Globus pallidus (tissue), 1 donor: ENCODE data around the gene ILDR2.
A peak's percentile ranks its signal among the peaks of the same experiment; 100 is the strongest.

Experiments
- DNase-seq: peaks from one replicate; pipeline ENCODE4 v3.0.0-alpha.2; 2015; ENCODE audit warnings: low spot score

The ILDR2 gene, protein sequence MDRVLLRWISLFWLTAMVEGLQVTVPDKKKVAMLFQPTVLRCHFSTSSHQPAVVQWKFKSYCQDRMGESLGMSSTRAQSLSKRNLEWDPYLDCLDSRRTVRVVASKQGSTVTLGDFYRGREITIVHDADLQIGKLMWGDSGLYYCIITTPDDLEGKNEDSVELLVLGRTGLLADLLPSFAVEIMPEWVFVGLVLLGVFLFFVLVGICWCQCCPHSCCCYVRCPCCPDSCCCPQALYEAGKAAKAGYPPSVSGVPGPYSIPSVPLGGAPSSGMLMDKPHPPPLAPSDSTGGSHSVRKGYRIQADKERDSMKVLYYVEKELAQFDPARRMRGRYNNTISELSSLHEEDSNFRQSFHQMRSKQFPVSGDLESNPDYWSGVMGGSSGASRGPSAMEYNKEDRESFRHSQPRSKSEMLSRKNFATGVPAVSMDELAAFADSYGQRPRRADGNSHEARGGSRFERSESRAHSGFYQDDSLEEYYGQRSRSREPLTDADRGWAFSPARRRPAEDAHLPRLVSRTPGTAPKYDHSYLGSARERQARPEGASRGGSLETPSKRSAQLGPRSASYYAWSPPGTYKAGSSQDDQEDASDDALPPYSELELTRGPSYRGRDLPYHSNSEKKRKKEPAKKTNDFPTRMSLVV

DNA sequence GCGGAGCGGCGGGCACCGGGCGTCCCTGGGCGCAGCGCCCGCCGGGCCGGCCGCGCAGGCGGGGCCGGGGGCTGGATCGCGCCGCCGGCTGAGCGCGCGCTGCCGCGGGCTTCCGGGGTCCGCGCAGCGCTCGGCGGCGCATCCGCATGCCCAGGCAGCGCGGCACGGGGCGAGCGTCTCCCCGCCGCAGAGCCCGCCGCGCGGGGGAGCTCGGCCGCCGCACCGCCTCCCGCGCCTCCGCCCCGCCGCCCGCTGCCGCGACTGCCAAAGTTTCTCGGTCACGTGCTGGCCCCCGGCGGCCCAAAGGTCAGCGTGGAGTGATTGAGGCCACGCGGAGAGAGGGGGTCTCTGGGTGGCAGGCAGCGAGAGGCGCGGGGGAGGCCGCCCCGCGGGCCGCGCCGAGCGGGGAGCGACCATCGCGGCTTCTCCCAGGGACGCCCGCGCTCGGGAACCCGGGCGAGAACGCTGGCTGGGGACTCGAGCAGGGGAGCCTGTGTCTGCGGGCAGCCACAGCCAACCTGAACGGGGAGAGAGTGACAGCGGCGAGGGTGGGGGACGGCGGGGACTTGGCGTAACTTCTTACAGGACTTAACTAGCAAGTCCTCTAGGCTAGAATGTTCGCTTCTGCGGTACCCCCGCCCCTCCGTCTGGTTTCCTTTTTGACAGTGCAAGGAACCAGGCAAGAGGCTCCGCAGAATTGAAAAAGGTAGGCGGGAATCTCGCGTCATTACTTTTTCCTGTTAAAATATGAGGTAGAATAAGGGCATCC is at the start of gene ILDR2:
TSS of gene ILDR2 (minus strand) at position 180 of the 769 bp plus-strand sequence. CDS start 272 bp downstream, outside the sequence.
- peak; percentile 64 for DNase-seq

DNA sequence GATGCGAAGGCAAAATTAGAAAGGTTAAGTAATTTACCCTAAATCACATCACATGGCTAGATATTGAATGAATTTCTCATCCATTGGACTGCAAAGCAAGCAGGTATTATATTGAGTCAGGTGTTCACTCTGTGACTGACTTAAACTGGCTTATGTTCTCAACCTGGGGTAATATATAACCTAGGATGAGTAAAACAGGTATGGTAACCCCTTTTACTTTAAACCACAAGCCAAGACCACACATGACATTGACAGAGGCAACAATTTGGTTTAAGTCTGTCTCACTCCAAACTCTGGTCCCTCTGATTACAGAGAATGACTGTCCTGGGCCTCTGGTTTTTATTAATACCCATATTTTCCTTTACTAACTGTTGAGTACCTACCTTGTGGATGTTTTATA is 47.0 kb upstream of the ILDR2 start:
- DNase-seq = no peak

DNA sequence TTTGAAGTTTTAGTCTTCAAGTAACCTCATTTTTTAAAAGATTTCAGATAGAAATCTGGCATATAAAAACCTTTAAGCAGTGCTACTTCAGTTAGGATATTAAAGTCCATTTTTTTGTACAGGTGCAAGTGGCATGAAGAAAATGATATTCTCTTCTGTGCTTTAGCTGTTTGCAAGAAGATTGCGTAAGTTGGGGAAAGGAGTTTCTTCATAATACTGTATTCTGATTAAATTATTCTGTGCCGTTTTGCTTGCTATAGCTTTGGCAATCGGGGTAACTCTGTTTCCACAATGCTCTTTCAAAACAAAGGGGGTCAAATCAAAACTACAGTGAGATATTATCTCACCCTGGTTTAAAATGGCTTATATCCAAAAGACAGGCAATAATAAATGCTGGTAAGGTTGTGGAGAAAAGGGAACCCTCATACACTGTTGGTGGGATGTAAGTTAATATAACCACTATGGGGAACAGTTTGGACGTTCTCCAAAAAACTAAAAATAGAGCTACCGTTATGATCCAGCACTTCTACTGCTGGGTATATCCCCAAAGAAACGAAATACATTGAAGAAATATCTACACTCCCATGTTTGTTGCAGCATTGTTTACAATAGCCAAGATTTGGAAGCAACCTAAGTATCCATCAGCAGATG is 40.9 kb upstream of the ILDR2 start:
- DNase-seq = no peak

DNA sequence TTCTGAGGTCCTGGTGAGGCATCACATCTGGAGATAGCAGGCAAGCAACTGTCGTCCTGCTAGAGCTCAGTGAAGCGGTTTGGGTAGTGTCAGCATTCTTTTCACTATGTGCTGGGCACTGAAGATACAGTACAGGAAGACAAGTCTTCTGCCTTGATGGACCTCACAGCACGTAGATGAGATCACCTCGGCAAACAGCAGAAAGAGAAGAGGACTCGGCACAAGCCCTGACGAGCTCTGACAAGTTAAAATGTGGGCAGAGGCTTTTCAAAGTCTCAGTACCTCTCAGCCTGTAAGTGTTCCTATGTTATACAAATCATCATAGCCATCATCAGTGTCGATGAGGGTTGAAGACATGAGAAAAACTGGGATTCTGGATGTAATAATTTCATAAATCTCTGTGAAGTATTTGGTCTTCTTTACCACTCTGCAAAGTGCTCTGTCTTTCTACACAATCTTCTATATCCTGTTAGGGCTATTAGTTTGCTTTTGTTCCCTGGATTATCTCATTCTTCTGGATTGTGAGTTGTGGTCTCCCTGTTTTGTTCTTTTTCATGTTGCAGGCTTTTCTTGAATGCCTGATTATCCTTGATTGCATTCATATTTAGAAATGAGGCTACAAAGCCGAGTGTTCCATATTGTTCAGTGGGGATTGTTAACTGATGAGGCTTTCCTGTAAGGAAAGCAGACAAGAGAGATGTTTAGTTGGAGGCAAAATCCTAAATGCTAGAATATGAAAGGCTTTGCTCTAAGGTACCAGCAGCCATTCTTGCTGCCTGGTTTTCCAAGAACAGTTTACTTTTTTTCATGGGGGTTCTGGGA is 38.0 kb upstream of the ILDR2 start:
- no peak for DNase-seq

DNA sequence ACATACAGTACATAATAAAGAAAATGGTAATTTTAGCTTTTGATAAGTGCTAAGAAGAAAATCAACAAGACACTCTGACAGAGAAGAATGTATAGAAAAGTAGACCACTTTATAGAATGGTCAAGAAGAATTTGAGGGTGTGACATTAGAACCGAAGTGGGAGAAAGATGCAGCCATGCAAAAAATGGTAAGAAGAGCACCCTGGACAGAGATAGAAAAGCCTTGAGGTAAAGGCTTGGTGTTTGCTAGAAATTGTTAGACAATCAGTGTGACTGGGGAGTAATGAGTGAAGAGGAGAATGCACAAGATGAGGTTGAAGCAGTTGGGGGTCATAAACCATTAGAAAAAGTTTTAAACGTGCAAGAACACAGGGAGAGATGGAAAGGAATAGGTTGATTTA is 37.2 kb upstream of the ILDR2 start:
- DNase-seq = no peak

DNA sequence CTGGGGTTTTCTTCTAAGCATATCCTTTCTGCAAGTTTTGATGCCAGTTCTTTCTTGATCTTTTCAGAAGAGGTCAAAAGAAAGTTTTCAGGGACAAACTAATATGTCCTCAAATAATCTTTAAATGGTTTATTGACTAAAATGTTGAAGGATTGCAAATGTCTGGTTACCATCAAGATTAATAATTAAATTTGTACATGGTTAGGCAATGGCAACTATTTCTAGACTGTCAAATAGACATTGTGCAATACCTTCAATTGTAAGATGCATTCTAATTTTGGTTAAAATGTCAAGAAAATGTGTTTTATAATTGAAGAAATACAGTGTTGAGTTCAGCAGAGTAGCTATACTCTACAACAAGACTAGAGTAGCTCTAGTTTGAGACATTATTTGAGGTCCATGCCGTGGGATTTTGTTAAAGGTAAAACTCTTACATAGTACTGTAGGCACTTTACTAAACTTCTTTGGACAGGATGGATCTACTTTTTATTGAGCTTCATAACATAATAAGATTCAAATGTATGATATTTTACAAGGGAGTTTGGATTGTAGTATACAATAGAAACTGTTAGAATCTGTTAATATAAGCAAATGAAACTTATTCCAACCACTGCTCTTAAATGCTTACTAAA is 36.3 kb upstream of the ILDR2 start:
- no peak for DNase-seq

DNA sequence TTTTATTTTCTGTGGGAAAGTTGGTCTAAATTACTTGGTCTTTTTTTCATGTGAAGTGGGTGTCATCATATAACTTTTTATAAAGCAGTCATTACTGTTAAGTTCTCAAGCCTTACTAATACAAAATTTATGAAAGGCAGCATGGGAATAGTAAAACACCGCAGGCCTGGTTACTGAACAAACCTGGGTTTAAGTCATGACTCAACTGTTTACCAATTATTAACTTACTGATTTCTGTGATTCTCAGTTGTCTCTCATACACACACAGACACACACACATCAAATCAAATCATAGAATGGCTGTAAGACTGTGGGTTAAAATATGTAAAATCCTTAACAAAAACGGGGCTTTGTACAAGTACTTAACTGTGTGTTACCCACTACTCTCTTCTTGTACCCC is 28.4 kb upstream of the ILDR2 start:
- DNase-seq = no peak

DNA sequence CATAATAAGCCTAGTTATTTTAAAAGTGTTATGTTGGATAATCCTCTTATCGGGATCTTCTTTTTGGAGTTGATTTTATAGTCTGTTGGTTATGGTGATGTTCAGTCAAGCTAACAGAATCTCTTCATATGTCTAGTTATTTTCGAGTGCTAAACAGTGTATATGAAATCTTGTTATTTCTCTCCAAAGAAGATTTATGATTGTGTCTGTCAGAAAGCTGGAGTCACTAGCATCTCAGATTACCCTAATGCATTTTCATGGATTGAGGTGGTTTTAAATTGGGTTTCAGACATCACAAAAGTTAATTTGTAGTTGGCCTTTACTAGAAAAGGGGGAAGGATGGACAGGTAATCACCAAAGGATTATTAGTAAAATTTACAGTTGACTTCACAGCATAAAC is 27.0 kb upstream of the ILDR2 start:
- no peak for DNase-seq

DNA sequence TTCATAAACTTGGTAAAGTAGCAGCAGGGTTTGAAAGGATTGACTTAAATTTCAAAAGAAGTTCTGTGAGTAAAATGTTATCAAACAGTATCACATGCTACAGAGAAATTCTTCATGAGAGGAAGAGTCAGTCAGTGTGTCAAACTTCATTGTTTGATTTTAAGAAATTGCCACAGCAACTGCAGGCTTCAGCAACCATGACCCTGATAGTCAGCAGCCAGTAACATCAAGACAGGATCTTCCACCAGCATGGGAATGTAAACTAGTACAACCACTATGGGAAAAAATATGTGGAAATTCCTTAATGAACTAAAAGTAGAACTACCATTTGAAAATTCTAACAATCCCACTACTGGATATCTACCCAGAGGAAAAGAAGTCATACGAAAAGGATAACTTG is 25.2 kb upstream of the ILDR2 start:
- no peak for DNase-seq

DNA sequence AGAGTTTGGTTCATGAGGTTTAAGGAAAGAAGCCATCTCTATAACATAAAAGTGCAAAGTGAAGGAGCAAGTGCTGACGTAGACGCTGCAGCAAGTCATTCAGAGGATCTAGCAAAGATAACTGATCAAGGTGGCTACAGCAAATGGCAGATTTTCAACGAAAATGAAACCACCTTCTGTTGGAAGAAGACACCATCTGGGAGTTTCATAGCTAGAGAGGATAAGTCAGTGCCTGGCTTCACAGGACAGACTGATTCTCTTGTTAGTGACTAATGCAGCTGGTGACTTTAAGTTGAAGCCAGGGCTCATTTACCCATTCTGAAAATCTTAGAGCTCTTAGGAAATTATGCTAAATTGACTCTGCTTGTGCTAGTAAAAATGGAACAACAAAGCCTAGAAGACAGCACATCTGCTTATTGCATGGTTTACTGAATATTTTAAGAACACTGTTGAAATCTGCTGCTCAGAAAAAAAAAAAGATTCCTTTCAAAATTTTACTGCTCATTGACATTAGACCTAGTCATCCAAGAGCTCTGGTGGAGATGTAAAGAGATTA is 24.2 kb upstream of the ILDR2 start:
- no peak for DNase-seq

DNA sequence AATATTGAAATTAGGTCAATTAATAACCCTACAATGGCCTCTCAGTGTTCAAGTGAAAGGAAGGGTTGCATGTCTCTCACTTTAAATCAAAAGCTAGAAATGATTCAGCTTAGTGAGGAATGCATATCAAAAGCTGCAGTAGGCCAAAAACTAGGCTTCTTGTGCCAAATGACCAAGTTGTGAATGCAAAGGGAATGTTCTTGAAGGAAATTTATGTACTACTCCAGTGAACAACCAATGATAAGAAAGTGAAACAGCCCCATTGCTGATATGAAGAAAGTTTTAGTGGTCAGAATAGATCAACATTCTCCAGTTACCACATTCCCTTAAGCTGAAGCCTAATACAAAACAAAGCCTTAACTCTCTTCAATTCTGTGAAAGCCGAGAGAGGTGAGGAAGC is 23.7 kb upstream of the ILDR2 start:
- no peak for DNase-seq

DNA sequence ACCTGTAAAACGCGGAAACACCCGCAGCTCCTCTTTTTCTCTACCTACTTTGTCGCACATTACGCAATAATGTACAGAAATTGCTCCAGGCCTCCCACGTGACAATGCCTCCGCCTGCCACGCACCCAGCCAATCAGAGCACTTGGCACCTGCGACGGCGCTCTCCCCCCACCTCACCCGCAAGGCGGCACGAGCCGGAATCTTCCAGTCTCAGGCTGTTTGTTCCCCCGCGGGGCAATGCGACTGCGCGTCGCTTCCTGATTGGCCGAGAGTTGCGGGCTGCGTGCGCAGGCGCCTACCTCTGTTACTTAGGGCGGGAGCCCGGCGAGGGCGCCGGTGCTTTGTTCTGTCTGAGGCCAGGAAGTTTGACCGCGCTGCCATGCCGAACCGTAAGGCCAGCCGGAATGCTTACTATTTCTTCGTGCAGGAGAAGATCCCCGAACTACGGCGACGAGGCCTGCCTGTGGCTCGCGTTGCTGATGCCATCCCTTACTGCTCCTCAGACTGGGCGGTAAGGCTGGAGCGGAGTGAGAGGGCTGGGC is 13.7 kb upstream of the ILDR2 start, which contains the start of gene MAEL:
TSS of gene MAEL (plus strand) at position 307 of the 542 bp plus-strand sequence. CDS start at position 380, 73 bp downstream.
- DNase-seq = no peak

DNA sequence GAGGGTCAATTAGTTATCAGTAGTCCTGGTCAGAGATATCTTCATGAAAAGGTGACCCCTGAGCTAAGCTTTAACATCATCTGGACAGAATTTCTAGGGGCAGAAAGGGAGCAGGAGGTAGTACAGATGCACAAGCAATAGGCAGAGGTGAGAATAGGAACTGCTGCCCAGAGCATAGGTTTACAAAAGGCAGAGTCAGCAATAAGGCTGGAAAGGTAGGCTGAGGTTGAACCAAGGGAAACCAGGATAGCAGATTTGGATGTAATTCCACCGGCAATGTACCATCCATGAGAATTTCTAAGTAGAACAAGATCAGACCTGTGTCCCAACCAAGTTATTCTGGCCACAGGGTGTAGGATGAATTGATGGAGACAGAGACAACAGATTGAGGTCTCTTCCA is 6.2 kb upstream of the ILDR2 start:
- DNase-seq = no peak

DNA sequence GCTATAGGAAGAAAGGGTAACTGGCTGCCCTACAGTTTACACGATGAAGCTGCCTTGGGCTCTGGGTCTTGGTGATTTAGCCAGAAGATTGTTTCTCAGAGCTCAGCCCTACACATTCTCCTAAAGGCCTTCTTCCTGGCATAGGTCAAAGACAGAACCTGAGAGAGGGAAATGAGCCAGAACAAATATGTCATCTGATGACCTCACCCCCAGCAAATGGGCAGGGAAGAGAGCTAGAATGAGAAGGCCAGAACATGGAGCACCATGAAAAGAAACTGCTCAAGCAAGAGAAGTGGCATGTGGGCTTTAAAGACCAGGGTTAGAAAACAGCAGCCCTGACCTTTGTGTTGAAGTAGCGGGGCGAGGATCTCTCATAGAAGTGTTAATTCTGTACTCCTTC is 5.5 kb upstream of the ILDR2 start:
- no peak for DNase-seq

DNA sequence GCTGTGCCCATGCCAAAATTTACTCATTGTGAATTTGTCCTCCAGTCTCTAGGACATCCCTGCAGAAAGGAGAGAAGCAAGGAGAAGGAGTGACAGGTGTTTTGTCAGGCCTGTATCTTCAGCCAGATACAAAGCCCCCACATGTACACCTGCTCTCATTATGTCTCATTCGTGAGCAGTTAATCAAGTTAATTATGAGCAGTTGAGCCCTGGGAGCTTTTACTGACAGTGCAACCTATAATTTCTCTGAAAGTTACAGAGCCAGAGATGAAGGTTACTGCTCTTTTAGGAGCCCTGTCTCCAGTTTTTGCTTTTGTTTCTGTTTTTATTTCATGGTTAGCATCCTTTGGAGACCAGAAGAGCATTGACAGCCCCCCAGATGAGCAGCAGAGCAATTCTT is 5.0 kb upstream of the ILDR2 start:
- no peak for DNase-seq

DNA sequence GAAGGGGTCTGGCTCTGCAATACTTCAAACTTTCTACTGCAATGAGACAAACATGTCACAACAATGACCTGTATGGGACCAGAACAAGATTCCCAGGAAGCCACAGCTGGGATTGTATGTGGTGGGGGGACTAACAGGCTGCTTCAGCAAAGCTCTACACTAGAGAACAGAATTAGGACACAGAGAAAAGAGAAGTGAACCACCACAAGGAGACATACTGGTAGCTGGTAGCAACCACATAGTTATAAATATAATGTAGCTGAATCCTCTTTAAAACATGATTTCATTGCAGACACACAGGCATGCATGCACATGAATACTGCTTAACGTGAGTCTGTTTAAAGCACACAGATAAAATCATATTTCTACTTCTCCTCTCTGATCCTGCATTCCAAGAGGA is 3.5 kb upstream of the ILDR2 start:
- DNase-seq = no peak

DNA sequence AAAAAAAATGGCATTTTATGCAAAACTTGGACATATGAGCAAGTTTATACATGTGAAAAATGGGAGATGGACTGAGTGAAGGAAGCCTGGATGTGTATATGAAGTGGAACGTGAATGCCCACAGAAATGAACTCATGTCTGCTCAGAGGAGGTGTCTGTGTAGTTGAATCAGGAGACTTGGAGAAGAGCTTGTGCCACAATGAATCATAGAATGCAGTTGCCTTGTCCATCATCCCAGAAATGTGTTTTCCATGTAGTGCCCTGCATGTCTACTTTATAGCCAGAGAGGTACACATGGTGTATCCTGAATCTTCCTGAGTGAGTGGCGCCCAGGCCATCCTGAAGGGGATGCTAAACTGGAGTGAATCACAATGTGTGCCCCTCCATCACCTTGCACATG is 2.6 kb upstream of the ILDR2 start:
- DNase-seq = no peak

DNA sequence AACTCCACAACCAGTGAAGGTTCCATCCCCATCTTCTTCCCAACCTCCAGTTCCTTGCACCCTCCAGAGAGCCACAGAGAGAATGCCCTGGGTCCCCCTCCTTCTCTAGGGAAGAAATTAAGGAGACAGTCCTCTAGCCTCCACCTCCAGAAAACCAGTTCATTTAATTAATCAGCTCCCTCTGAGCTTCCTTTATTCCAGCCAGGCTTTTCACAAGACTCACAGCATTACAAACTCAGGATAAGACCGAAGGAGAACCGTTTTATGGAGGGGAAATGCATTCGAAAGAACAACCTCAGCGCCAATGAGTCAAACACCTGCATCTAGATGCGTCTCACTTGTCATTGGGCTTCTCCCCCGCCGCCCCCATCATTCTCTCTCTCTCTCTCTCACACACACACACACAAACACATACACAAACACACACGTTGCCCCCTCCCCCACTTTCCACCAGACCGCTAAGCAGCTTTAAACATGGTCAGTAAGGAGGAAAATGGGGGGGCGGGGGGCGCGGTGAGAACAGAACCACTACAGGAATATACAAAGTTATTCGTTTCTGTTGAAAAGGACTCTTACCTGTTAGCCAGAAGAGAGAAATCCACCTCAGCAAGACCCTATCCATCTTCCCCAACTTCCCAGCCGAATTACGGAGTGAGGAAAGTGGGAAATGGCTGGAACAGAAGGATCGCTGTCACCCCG is 544 bp downstream of the ILDR2 start:
- peak; percentile 45 for DNase-seq

DNA sequence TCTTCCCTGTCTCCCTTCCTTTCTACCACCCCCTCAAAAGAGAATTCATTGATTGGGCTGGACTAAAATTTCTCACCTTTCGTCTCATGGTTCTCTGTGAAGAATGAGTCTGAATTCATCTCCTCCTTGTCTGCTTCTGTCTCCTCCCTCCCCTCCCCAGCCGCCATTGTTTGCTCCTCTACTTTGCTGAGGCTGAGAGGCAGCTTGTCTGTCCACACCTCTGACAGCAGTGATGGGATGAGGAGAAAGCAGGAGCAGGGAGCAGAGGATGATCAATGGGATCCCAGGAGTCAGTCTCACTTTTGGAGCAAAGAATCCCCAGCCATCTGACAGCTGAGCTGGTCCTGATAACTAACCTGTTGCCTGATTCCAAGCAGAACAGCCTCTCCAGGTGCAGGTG is 2.5 kb downstream of the ILDR2 start:
- DNase-seq = no peak

DNA sequence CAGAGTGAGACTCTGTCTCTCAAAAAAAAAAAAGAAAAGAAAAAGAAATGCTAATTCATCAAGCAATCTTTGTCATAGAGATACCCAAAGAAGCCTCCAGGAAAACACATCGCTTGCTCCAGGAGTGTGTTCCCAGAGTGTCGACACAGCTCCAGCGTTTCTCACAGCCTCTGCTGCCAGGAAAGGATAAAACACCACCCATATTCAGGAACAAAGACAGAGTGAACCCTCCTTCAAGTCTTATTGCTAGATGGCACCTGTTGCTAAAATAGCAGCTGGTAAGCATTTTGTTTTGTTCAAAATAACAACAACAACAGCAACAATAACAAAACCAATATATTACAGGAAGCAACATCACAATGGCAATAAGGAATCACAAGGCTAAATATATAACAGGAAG is 3.1 kb downstream of the ILDR2 start:
- no peak for DNase-seq
